HepG2 (cell line): Measurements from ENCODE around the gene NPHP4. TPM values are rescaled to one million over a fixed set of nuclear protein-coding genes. Genes with fewer than 3 reads are reported as not detected.

ENCODE experiments used
- ATAC-seq: fragments of 200-7000 bp; cut with Tn5 transposase; 3 replicates; pipeline ENCODE4 v1.9.1; 2020; ENCODE audit warnings: mild to moderate bottlenecking, moderate library complexity
- BruUV-seq: library from RNA; stranded (reverse); fragments of 400-500 nt; replicated peaks from 2 replicates; lab custom pipeline; 2021; lab: Mats Ljungman, UMichigan
- CTCF ChIA-PET: fragments of 300-600 bp; formaldehyde crosslinking; extraction: SDS; loops from one replicate; lab custom pipeline; 2021; ENCODE audit warnings: low total read pairs, inconsistent platforms, low intra/inter-chr PET ratio; lab: Yijun Ruan, JAX
- POLR2A ChIA-PET: fragments of 350-600 bp; sonication (Branson Sonifier 250); formaldehyde crosslinking; loops from one replicate; lab custom pipeline; 2020; ENCODE audit warnings: antibody characterized with exemption, inconsistent platforms; lab: Yijun Ruan, JAX
- DNase-seq: peaks from one replicate; pipeline ENCODE4 v3.0.0-alpha.2; 2015; ENCODE audit warnings: low spot score
- FAIRE-seq: peaks from 3 replicates; lab custom pipeline; 2011; peaks lifted over from hg19 to GRCh38; lab: Jason Lieb, UNC
- H2AFZ ChIP-seq: one replicate; pipeline ENCODE4 v1.6.1; 2011; ENCODE audit warnings: low read length, inconsistent platforms
- H3K27ac ChIP-seq: fragments of 300-600 bp; 3 replicates; pipeline ENCODE4 v1.8.0; 2011; ENCODE audit warnings: mixed run types, mild to moderate bottlenecking, mixed read lengths, low read length, inconsistent platforms; ENCODE audit not compliant: insufficient read depth; ENCODE audit errors: extremely low read length
- H3K27me3 ChIP-seq, 2 experiments: fragments of 200-600 bp in 1 of 2; 2 replicates in 1 of 2; 3 replicates in 1 of 2; pipeline versions ENCODE4 v1.6.0 to v1.8.0; 2011; ENCODE audit warnings: low read length in 2 of 2, mild to moderate bottlenecking in 2 of 2, moderate library complexity in 2 of 2, inconsistent platforms in 1 of 2; ENCODE audit not compliant: insufficient read depth in 2 of 2, control insufficient read depth in 1 of 2
- H3K36me3 ChIP-seq, 2 experiments: fragments of 200-600 bp in 1 of 2; replicated peaks in 1 of 2; 2 replicates in 1 of 2; 3 replicates in 1 of 2; pipeline versions ENCODE4 v1.5.1 to v1.8.0; 2011; ENCODE audit warnings: low read length in 2 of 2, inconsistent platforms in 1 of 2; ENCODE audit not compliant: insufficient read depth in 2 of 2, control insufficient read depth in 1 of 2
- H3K4me1 ChIP-seq: 2 replicates; pipeline ENCODE4 v1.5.1; 2012; ENCODE audit warnings: low read length, inconsistent platforms; ENCODE audit not compliant: insufficient read depth
- H3K4me2 ChIP-seq: 2 replicates; pipeline ENCODE4 v1.6.0; 2011; ENCODE audit warnings: low read depth, low read length, inconsistent platforms
- H3K4me3 ChIP-seq, 3 experiments: fragments of 200-600 bp in 1 of 3; sonication (generic), shearing (Covaris generic) in 1 of 3; replicated peaks in 1 of 3; 2 replicates each; pipeline ENCODE4 v1.5.1; 2011 to 2016; ENCODE audit warnings: low read length in 3 of 3, inconsistent platforms in 2 of 3, low read depth in 2 of 3, mild to moderate bottlenecking in 2 of 3, control low read depth in 1 of 3, mixed read lengths in 1 of 3; ENCODE audit not compliant: insufficient read depth in 1 of 3
- H3K79me2 ChIP-seq: one replicate; pipeline ENCODE4 v1.6.1; 2011; ENCODE audit warnings: low read length, inconsistent platforms; ENCODE audit not compliant: insufficient read depth
- H3K9ac ChIP-seq: 2 replicates; pipeline ENCODE4 v1.6.0; 2011; ENCODE audit warnings: mild to moderate bottlenecking, low read depth, low read length, inconsistent platforms; ENCODE audit not compliant: insufficient read depth
- H3K9me3 ChIP-seq: 2 replicates; pipeline ENCODE4 v1.5.1; 2012; ENCODE audit warnings: mild to moderate bottlenecking, low read length
- H4K20me1 ChIP-seq: 2 replicates; pipeline ENCODE4 v1.6.0; 2011; ENCODE audit warnings: inconsistent platforms, mild to moderate bottlenecking, low read length, moderate library complexity; ENCODE audit not compliant: insufficient read depth
- ATF7-NPFF ChIP-seq: sonication (generic); formaldehyde crosslinking; IDR thresholded peaks from 2 replicates; pipeline ENCODE4 v1.8.1; 2023; ENCODE audit warnings: mild to moderate bottlenecking, low read depth, missing genetic modification reagents, moderate library complexity
- FOXC1 ChIP-seq: sonication (generic); formaldehyde crosslinking; IDR thresholded peaks from 2 replicates; pipeline ENCODE4 v1.8.0; 2022; ENCODE audit warnings: mild to moderate bottlenecking, missing genetic modification reagents, borderline replicate concordance
- FOXM1 ChIP-seq: sonication (generic); formaldehyde crosslinking; IDR thresholded peaks from 2 replicates; pipeline ENCODE4 v1.5.0; 2020; ENCODE audit warnings: missing genetic modification reagents
- ISL2 ChIP-seq: sonication (generic); formaldehyde crosslinking; IDR thresholded peaks from 2 replicates; pipeline ENCODE4 v1.5.0; 2020; ENCODE audit warnings: missing genetic modification reagents
- LCORL ChIP-seq, 2 experiments: fragments of 450-650 bp in 1 of 2; sonication (generic) in 1 of 2; formaldehyde crosslinking in 1 of 2; IDR thresholded peaks; 2 replicates each; pipeline versions ENCODE4 v1.5.0 to v1.6.1; 2017 to 2020; ENCODE audit warnings: antibody characterized with exemption in 1 of 2, missing genetic modification reagents in 1 of 2
- PHF20 ChIP-seq: sonication (generic); formaldehyde crosslinking; IDR thresholded peaks from 2 replicates; pipeline ENCODE4 v1.5.0; 2020; ENCODE audit warnings: mild to moderate bottlenecking, missing genetic modification reagents
- SMC3 ChIP-seq: IDR thresholded peaks from 2 replicates; pipeline ENCODE4 v1.6.1; 2011; ENCODE audit warnings: low read length, improper control_type of control experiment
- SNAI1 ChIP-seq: sonication (generic); formaldehyde crosslinking; IDR thresholded peaks from 2 replicates; pipeline ENCODE4 v1.5.0; 2020; ENCODE audit warnings: mild to moderate bottlenecking, missing genetic modification reagents, borderline replicate concordance
- SOX6 ChIP-seq, 2 experiments: fragments of 450-650 bp in 1 of 2; sonication (generic) in 1 of 2; formaldehyde crosslinking in 1 of 2; IDR thresholded peaks; 2 replicates each; pipeline versions ENCODE4 v1.4.0 to v1.6.1; 2017 to 2020; ENCODE audit warnings: antibody characterized with exemption in 1 of 2, mild to moderate bottlenecking in 1 of 2, missing genetic modification reagents in 1 of 2
- ZFX ChIP-seq: sonication (generic); formaldehyde crosslinking; IDR thresholded peaks from 2 replicates; pipeline ENCODE4 v1.4.0; 2020; ENCODE audit warnings: mild to moderate bottlenecking, low read depth, missing genetic modification reagents, moderate library complexity
- ZNF160 ChIP-seq: sonication (generic); formaldehyde crosslinking; IDR thresholded peaks from 2 replicates; pipeline ENCODE4 v1.8.0; 2022; ENCODE audit warnings: mild to moderate bottlenecking, inconsistent platforms, missing genetic modification reagents
- ZNF670 ChIP-seq: sonication (generic); formaldehyde crosslinking; IDR thresholded peaks from 2 replicates; pipeline ENCODE4 v1.8.0; 2022; ENCODE audit warnings: mild to moderate bottlenecking, missing genetic modification reagents, borderline replicate concordance
- WGBS: methylation state at CpG from one replicate; pipeline ENCODE4 v1.1.6; 2017; ENCODE audit warnings: low lambda C conversion rate; 5-methylcytosine and 5-hydroxymethylcytosine counted together
- in situ Hi-C: cut with HindIII; loops from 2 replicates; pipeline ENCODE4 v1.10.0; 2017; ENCODE audit warnings: low pct_unique_long_range_greater_than_20kb; ENCODE audit not compliant: extremely low pct_ligation_motif_present
- intact Hi-C: fragments of 100-400 bp; cut with micrococcal nuclease; formaldehyde crosslinking; loops from one replicate; pipeline ENCODE4 v1.10.0; 2022; ENCODE audit not compliant: unreplicated experiment
- polyA plus RNA-seq, 8 experiments: library from polyadenylated mRNA; depleted of rRNA in 3 of 8; stranded (reverse) in 7 of 8; unstranded in 1 of 8; fragments of >200 nt; fragmentation: Illumina TruSeq in 4 of 8; extraction: Trizol in 4 of 8; gene quantifications; 2 replicates each; pipeline versions ENCODE4 v1.2.1 to v1.2.3, GENCODE V29; 2011 to 2016; ENCODE audit warnings: low read depth in 4 of 8, missing spikeins in 1 of 8, mixed read lengths in 1 of 8; ENCODE audit not compliant: insufficient read depth in 1 of 8
- total RNA-seq, 5 experiments: library from RNA; depleted of rRNA; stranded (reverse); fragments of >200 nt; fragmentation: Illumina TruSeq; extraction: Trizol; gene quantifications; 2 replicates each; pipeline ENCODE4 v1.2.3, GENCODE V29; 2016; ENCODE audit warnings: low read depth in 1 of 5
- TF ChIP-seq, protein P1 (sequence below): IDR thresholded peaks from 2 replicates; pipeline ENCODE4 v1.6.1; 2016; ENCODE audit warnings: mild to moderate bottlenecking
- TF ChIP-seq, protein P2 (sequence below): sonication (generic); formaldehyde crosslinking; IDR thresholded peaks from 2 replicates; pipeline ENCODE4 v1.8.1; 2022; ENCODE audit warnings: low read depth, mild to moderate bottlenecking, missing genetic modification reagents
- TF ChIP-seq, protein P3 (sequence below): sonication (generic); formaldehyde crosslinking; IDR thresholded peaks from 2 replicates; pipeline ENCODE4 v1.5.0; 2020; ENCODE audit warnings: mild to moderate bottlenecking, missing genetic modification reagents, borderline replicate concordance

NPHP4 gene
- total and polyA plus RNA-seq, 2 of the 13 experiments (the other 11 are each of a cell fraction or from before 2014, with no cell fraction given), result 4.4 to 6.8 TPM

DNA sequence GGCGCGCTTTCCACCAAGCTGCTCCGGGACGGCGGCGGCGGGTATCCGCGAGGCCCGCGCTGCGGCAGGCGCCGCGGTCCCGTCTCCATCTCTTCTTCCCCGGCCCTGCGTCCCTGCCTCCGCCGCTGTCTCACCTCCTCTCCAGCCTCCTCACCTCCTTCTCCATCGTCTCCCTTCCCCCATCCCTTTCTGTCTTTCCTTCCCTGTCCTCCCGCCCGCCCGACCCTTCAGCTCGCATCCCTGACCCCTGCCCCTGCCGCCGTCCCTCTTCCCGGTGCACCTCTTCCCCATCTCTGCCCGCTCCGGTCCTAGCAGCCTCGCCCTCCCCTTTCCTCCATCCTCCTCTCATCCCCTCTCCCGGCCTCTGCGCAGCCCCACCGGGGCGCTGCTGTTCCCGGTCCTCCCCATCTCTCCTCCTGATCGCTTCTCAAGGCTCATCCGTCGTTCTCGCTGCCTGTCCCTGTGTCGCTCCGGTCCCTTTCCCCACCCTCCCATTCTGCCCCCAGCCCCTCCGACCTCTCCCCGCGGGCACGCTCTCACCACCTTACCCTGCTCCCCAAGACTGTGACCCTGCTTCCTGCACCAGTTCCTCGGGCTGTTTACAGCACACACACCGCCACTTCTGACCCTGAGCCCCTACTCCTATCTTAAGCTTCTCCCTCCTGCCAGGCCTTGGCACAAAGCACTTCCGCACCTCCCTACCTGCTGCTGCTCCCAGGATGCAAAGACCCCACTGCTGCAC lies 760 bp upstream of the NPHP4 start:
- 2% methylated on average over 37 of the region's 49 CpGs for whole genome bisulfite sequencing
- Histone ChIP-seq H3K4me2 (peak overlapping the region; percentile 98), H3K4me1 (peaks cover 34% of the 10 kb centered on the region), H3K9me3 (no peaks in the 10 kb centered on the region), H3K27me3 (no peaks in the 10 kb centered on the region), H3K9ac (peak overlapping the region; percentile 39; the same call in 1 of the 2 replicates), H4K20me1 (no peaks in the 10 kb centered on the region), H2AFZ (peak overlapping the region; percentile 54), H3K27ac (no peak overlapping the region), H3K4me3 (peak overlapping the region; percentile 58 to 89 (median 69)), H3K36me3 (no peaks in the 10 kb centered on the region), H3K79me2 (peaks cover 14% of the 10 kb centered on the region)
- ATAC-seq (peak; percentile 9), DNase-seq (no peak), FAIRE-seq (no peak)
- POLR2A ChIA-PET, result interaction anchor here (0.7 to 1.7 kb wide), 4 partner anchors 10 to 59 kb away, joined by 3 to 15 read pairs (median 8); no protein-coding TSS in a partner anchor
- intact Hi-C loops (no loop called here), in situ Hi-C loops (no loop called here)
- CTCF ChIA-PET, result no interaction called here
- BruUV-seq, result no TSS peak
- no peak for TF ChIP-seq SMC3
- no peak for TF ChIP-seq ATF7-NPFF
- TF ChIP-seq FOXC1 (CRISPR knock-in tag), result no peak
- no peak for TF ChIP-seq LCORL (IDR thresholded peaks at IDR 0.05)
- no peak for TF ChIP-seq LCORL (CRISPR knock-in tag; IDR thresholded peaks at IDR 0.05)
- TF ChIP-seq PHF20 (CRISPR knock-in tag), result no peak
- no peak for TF ChIP-seq ZNF670 (CRISPR knock-in tag)
- TF ChIP-seq, protein P1, sequence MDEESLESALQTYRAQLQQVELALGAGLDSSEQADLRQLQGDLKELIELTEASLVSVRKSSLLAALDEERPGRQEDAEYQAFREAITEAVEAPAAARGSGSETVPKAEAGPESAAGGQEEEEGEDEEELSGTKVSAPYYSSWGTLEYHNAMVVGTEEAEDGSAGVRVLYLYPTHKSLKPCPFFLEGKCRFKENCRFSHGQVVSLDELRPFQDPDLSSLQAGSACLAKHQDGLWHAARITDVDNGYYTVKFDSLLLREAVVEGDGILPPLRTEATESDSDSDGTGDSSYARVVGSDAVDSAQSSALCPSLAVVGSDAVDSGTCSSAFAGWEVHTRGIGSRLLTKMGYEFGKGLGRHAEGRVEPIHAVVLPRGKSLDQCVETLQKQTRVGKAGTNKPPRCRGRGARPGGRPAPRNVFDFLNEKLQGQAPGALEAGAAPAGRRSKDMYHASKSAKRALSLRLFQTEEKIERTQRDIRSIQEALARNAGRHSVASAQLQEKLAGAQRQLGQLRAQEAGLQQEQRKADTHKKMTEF (CRISPR knock-in tag), result no peak
- TF ChIP-seq, protein P2, sequence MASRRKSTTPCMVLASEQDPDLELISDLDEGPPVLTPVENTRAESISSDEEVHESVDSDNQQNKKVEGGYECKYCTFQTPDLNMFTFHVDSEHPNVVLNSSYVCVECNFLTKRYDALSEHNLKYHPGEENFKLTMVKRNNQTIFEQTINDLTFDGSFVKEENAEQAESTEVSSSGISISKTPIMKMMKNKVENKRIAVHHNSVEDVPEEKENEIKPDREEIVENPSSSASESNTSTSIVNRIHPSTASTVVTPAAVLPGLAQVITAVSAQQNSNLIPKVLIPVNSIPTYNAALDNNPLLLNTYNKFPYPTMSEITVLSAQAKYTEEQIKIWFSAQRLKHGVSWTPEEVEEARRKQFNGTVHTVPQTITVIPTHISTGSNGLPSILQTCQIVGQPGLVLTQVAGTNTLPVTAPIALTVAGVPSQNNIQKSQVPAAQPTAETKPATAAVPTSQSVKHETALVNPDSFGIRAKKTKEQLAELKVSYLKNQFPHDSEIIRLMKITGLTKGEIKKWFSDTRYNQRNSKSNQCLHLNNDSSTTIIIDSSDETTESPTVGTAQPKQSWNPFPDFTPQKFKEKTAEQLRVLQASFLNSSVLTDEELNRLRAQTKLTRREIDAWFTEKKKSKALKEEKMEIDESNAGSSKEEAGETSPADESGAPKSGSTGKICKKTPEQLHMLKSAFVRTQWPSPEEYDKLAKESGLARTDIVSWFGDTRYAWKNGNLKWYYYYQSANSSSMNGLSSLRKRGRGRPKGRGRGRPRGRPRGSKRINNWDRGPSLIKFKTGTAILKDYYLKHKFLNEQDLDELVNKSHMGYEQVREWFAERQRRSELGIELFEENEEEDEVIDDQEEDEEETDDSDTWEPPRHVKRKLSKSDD (CRISPR knock-in tag), result no peak
- TF ChIP-seq, protein P3, sequence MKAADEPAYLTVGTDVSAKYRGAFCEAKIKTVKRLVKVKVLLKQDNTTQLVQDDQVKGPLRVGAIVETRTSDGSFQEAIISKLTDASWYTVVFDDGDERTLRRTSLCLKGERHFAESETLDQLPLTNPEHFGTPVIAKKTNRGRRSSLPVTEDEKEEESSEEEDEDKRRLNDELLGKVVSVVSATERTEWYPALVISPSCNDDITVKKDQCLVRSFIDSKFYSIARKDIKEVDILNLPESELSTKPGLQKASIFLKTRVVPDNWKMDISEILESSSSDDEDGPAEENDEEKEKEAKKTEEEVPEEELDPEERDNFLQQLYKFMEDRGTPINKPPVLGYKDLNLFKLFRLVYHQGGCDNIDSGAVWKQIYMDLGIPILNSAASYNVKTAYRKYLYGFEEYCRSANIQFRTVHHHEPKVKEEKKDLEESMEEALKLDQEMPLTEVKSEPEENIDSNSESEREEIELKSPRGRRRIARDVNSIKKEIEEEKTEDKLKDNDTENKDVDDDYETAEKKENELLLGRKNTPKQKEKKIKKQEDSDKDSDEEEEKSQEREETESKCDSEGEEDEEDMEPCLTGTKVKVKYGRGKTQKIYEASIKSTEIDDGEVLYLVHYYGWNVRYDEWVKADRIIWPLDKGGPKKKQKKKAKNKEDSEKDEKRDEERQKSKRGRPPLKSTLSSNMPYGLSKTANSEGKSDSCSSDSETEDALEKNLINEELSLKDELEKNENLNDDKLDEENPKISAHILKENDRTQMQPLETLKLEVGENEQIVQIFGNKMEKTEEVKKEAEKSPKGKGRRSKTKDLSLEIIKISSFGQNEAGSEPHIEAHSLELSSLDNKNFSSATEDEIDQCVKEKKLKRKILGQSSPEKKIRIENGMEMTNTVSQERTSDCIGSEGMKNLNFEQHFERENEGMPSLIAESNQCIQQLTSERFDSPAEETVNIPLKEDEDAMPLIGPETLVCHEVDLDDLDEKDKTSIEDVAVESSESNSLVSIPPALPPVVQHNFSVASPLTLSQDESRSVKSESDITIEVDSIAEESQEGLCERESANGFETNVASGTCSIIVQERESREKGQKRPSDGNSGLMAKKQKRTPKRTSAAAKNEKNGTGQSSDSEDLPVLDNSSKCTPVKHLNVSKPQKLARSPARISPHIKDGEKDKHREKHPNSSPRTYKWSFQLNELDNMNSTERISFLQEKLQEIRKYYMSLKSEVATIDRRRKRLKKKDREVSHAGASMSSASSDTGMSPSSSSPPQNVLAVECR (CRISPR knock-in tag), result no peak
- 0 out of 2 replicates have a peak, but pooled peaks have one; percentile 9 for TF ChIP-seq SNAI1 (CRISPR knock-in tag)
- TF ChIP-seq ZFX (CRISPR knock-in tag), result no peak
- TF ChIP-seq ZNF160 (CRISPR knock-in tag), result no peak
- no peak for TF ChIP-seq ISL2 (CRISPR knock-in tag)
- no peak for TF ChIP-seq SOX6 (IDR thresholded peaks at IDR 0.05)
- no peak for TF ChIP-seq SOX6 (CRISPR knock-in tag; IDR thresholded peaks at IDR 0.05)
- TF ChIP-seq FOXM1 (CRISPR knock-in tag), result no peak
